ENCODE data around the gene SKOR2. TPM values are rescaled to one million over a fixed set of nuclear protein-coding genes. Genes with fewer than 3 reads are reported as not detected.
A peak's percentile ranks its signal among the peaks of the same experiment; 100 is the strongest.

The SKOR2 gene
- total RNA-seq, 2 experiments from 2014 or later: not detected

DNA sequence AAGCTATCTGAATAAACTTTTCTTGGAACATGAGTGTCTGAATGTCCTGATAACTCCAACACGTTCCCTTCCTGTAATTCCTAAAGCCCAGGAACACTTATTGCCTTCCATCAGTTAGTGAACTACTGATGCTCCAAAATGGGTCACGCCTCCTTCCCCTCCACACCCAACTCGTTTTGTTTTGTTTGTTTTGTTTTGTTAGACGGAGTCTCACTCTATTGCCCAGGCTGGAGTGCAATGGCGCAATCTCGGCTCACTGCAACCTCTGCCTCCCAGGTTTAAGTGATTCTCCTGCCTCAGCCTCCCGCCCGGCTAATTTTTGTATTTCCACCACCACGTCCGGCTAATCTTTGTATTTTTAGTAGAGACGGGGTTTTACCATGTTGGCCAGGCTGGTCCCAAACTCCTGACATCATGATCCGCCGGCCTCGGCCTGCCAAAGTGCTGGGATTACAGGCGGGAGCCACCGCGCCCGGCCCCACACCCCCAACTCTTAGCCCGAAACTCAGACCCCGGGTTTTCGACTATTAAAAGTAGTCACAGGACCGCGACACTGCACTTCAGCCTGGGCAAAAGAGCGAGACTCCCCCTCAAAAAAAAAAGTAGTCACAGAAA, 76.1 kb downstream of the SKOR2 start:
- Histone ChIP-seq H3K9me3 (ENCODE audit: control insufficient read depth in 1 of 2, insufficient read depth in 1 of 2, low read length in 2 of 2) (no peaks in the 10 kb centered on the region), H3K27me3 (ENCODE audit: control insufficient read depth in 1 of 2, insufficient read depth in 2 of 2, low read length in 2 of 2) (no peaks in the 10 kb centered on the region), H3K36me3 (ENCODE audit: insufficient read depth, low read length) (no peaks in the 10 kb centered on the region), H3K4me1 (ENCODE audit: insufficient read depth, low read length) (peaks cover 19% of the 10 kb centered on the region), H3K4me3 (ENCODE audit: low read length) (peak overlapping the region; percentile 98), H3K27ac (ENCODE audit: low read depth in 1 of 2, low read length in 2 of 2) (no peak overlapping the region)
- H3K36me3 Mint-ChIP-seq (ENCODE audit: low read depth): peaks cover 10% of the 10 kb centered on the region
- ATAC-seq (ENCODE audit: poor library complexity): no peak
- no peak overlapping the region for H3K4me3 Mint-ChIP-seq
- H3K27me3 Mint-ChIP-seq: no peaks in the 10 kb centered on the region
- no peak overlapping the region for H3K27ac Mint-ChIP-seq
- no peak for DNase-seq
- CTCF ChIA-PET: no interaction called here
- POLR2A ChIA-PET: no interaction called here
- H3K9me3 Mint-ChIP-seq: no peaks in the 10 kb centered on the region
- TF ChIP-seq, protein P1, sequence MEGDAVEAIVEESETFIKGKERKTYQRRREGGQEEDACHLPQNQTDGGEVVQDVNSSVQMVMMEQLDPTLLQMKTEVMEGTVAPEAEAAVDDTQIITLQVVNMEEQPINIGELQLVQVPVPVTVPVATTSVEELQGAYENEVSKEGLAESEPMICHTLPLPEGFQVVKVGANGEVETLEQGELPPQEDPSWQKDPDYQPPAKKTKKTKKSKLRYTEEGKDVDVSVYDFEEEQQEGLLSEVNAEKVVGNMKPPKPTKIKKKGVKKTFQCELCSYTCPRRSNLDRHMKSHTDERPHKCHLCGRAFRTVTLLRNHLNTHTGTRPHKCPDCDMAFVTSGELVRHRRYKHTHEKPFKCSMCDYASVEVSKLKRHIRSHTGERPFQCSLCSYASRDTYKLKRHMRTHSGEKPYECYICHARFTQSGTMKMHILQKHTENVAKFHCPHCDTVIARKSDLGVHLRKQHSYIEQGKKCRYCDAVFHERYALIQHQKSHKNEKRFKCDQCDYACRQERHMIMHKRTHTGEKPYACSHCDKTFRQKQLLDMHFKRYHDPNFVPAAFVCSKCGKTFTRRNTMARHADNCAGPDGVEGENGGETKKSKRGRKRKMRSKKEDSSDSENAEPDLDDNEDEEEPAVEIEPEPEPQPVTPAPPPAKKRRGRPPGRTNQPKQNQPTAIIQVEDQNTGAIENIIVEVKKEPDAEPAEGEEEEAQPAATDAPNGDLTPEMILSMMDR (IDR thresholded peaks at IDR 0.05): no peak
- no peaks in the 10 kb centered on the region for H3K4me1 Mint-ChIP-seq (ENCODE audit: low read depth)
- intact Hi-C loops (cut with DNase I, micrococcal nuclease): loop anchor here in 1 of 2 experiments (5.0 to 10.0 kb wide), 2 partner anchors 33 to 989 kb away; no protein-coding TSS in a partner anchor

DNA sequence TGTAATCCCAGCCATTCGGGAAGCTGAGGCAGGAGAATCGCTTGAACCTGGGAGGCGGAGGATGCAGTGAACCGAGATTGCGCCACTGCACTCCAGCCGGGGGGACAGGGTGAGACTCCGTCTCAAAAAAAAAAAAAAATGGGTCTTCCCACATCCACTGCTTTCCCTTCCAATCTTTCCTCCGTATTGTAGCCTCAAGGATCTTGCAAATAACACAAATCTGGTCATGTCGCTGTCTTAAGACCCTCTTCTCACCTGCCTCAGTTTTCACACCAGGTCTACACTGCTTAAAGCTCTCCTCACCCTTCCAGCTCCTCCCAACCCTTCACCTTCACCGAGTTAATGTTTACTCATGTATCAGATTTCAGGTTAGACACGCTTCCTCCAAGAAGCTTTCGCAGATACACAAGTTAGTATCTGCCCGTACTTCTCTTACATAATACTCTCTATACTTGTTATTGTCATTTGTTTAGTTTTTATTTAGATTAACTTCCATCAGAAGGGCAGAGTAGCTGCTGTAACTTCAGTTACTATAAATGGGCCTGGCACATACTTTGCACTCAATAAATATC, 76.8 kb downstream of the SKOR2 start:
- Mint-ChIP-seq H3K4me1 (ENCODE audit: low read depth) (peaks cover 7% of the 10 kb centered on the region), H3K4me3 (no peak overlapping the region), H3K27me3 (no peaks in the 10 kb centered on the region), H3K36me3 (ENCODE audit: low read depth) (peaks cover 10% of the 10 kb centered on the region), H3K9me3 (no peaks in the 10 kb centered on the region), H3K27ac (no peak overlapping the region)
- H3K4me1 ChIP-seq (ENCODE audit: insufficient read depth, low read length): peaks cover 19% of the 10 kb centered on the region
- H3K27me3 ChIP-seq (ENCODE audit: control insufficient read depth in 1 of 2, insufficient read depth in 2 of 2, low read length in 2 of 2): no peaks in the 10 kb centered on the region
- DNase-seq (no peak), ATAC-seq (ENCODE audit: poor library complexity) (no peak)
- TF ChIP-seq, protein P1 (IDR thresholded peaks at IDR 0.05): no peak
- ChIA-PET POLR2A (no interaction called here), CTCF (no interaction called here)
- H3K4me3 ChIP-seq (ENCODE audit: low read length): peak overlapping the region; percentile 98
- intact Hi-C loops (cut with DNase I, micrococcal nuclease): loop anchor here in 1 of 2 experiments (5.0 to 10.0 kb wide), 2 partner anchors 32 to 990 kb away; no protein-coding TSS in a partner anchor
- no peaks in the 10 kb centered on the region for H3K9me3 ChIP-seq (ENCODE audit: control insufficient read depth in 1 of 2, insufficient read depth in 1 of 2, low read length in 2 of 2)
- H3K27ac ChIP-seq (ENCODE audit: low read depth in 1 of 2, low read length in 2 of 2): no peak overlapping the region
- H3K36me3 ChIP-seq (ENCODE audit: insufficient read depth, low read length): no peaks in the 10 kb centered on the region

DNA sequence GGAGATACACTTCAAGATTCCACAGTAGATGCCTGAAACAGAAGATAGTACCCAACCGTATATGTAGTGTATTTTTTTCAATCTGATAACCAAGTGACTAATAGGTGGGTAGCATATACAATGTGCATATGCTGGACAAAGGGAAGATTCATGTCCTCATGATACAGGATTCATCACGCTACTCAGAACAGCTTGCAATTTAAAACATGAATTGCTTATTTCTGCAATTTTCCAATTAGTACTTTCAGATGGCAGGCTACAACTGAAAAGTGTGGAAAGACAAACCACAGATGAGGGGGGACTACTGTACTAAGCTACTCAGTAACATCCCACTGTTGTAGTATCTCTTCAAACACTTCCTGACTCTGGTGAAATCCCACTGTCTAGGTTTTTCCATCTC, 79.0 kb downstream of the SKOR2 start:
- TF ChIP-seq, protein P1 (IDR thresholded peaks at IDR 0.05): no peak
- no peaks in the 10 kb centered on the region for H3K36me3 ChIP-seq (ENCODE audit: insufficient read depth, low read length)
- H3K9me3 ChIP-seq (ENCODE audit: control insufficient read depth in 1 of 2, insufficient read depth in 1 of 2, low read length in 2 of 2): no peaks in the 10 kb centered on the region
- CTCF ChIA-PET: no interaction called here
- H3K27me3 ChIP-seq (ENCODE audit: control insufficient read depth in 1 of 2, insufficient read depth in 2 of 2, low read length in 2 of 2): no peaks in the 10 kb centered on the region
- peaks cover 16% of the 10 kb centered on the region for H3K4me1 Mint-ChIP-seq (ENCODE audit: low read depth)
- H3K9me3 Mint-ChIP-seq: no peaks in the 10 kb centered on the region
- peaks cover 10% of the 10 kb centered on the region for H3K36me3 Mint-ChIP-seq (ENCODE audit: low read depth)
- H3K4me1 ChIP-seq (ENCODE audit: insufficient read depth, low read length): peaks cover 19% of the 10 kb centered on the region
- intact Hi-C loops (cut with DNase I, micrococcal nuclease): loop anchor here in 1 of 2 experiments (10.0 kb wide), 1 partner anchor 992 kb away; no protein-coding TSS in a partner anchor
- ATAC-seq (ENCODE audit: poor library complexity) (no peak), DNase-seq (no peak)
- H3K27ac Mint-ChIP-seq: no peak overlapping the region
- no peaks in the 10 kb centered on the region for H3K27me3 Mint-ChIP-seq
- no peak overlapping the region for H3K4me3 ChIP-seq (ENCODE audit: low read length)
- POLR2A ChIA-PET: no interaction called here
- H3K4me3 Mint-ChIP-seq: no peak overlapping the region
- no peak overlapping the region for H3K27ac ChIP-seq (ENCODE audit: low read depth in 1 of 2, low read length in 2 of 2)

Measured in CD4-positive, alpha-beta T cell (primary cell).